Measurements from ENCODE around the gene KLC3. TPM values are rescaled to one million over a fixed set of nuclear protein-coding genes. Genes with fewer than 3 reads are reported as not detected.

The KLC3 gene
- total RNA-seq, 1 experiment from 2014 or later: 22.8 TPM

- no peak overlapping the region for H3K9ac ChIP-seq (ENCODE audit: low read length)
- H3K9me3 ChIP-seq (ENCODE audit: control insufficient read depth in 1 of 2, insufficient read depth in 1 of 2, low read depth in 1 of 2, low read length in 2 of 2): no peaks in the 10 kb centered on the region
- H3K4me2 ChIP-seq (ENCODE audit: low read length): no peak overlapping the region
- H3K4me3 ChIP-seq (replicated peaks in 1 of 2; ENCODE audit: low read depth in 1 of 2, low read length in 2 of 2): no peak overlapping the region
- H3K79me2 ChIP-seq (ENCODE audit: insufficient read depth, low read length): peaks cover 15% of the 10 kb centered on the region; the same call in 1 of the 2 replicates
- H4K20me1 ChIP-seq (ENCODE audit: insufficient read depth): no peaks in the 10 kb centered on the region
- TF ChIP-seq JUND (IDR thresholded peaks at IDR 0.05) (no peak), REST (IDR thresholded peaks at IDR 0.05; ENCODE audit: low read depth) (no peak)
- no peak for ATAC-seq
- H3K27ac ChIP-seq (ENCODE audit: low read depth, low read length): no peak overlapping the region
- no peak for DNase-seq (ENCODE audit: low read depth, low spot score)
- H3K36me3 ChIP-seq (ENCODE audit: control insufficient read depth in 1 of 2, insufficient read depth in 2 of 2, low read length in 2 of 2): peaks cover 4 to 16% of the 10 kb centered on the region in 2 experiments; a peak in 3 of 4 replicates
- H3K9me2 ChIP-seq (ENCODE audit: insufficient read depth): no peaks in the 10 kb centered on the region
- ChIA-PET POLR2A (no interaction called here), CTCF (no interaction called here), RAD21 (ENCODE audit: low non-redundant PET in 1 of 2, low total read pairs in 2 of 2, uncharacterized antibody in 2 of 2, unreplicated experiment in 2 of 2) (no interaction called here)
- H3K4me1 ChIP-seq (ENCODE audit: control insufficient read depth in 1 of 2, insufficient read depth in 2 of 2, low read length in 2 of 2): peaks cover 0 to 12% of the 10 kb centered on the region in 2 experiments; a peak in 2 of 4 replicates
- H2AFZ ChIP-seq (ENCODE audit: low read depth, low read length, poor library complexity, severe bottlenecking): no peak overlapping the region
- H3K27me3 ChIP-seq (ENCODE audit: insufficient read depth, low read length): no peaks in the 10 kb centered on the region
- intact Hi-C loops (cut with micrococcal nuclease): no loop called here
- no TSS peak for BruUV-seq (replicated peaks)
Measured at GRCh38 chr19:45364696-45365095, 24.1 kb downstream of the KLC3 start.

GRCh38 chr19:45368127-45368526, 27.6 kb downstream of the KLC3 start:
- no peak for DNase-seq (ENCODE audit: low read depth, low spot score)
- Histone ChIP-seq H4K20me1 (ENCODE audit: insufficient read depth) (no peaks in the 10 kb centered on the region), H3K79me2 (ENCODE audit: insufficient read depth, low read length) (peaks cover 15% of the 10 kb centered on the region; the same call in 1 of the 2 replicates), H3K9me2 (ENCODE audit: insufficient read depth) (no peaks in the 10 kb centered on the region), H3K27me3 (ENCODE audit: insufficient read depth, low read length) (no peaks in the 10 kb centered on the region), H3K4me1 (ENCODE audit: control insufficient read depth in 1 of 2, insufficient read depth in 2 of 2, low read length in 2 of 2) (peaks cover 5 to 21% of the 10 kb centered on the region in 2 experiments; a peak in 3 of 4 replicates), H3K9ac (ENCODE audit: low read length) (no peak overlapping the region), H3K4me2 (ENCODE audit: low read length) (no peak overlapping the region), H2AFZ (ENCODE audit: low read depth, low read length, poor library complexity, severe bottlenecking) (no peak overlapping the region), H3K27ac (ENCODE audit: low read depth, low read length) (no peak overlapping the region), H3K4me3 (replicated peaks in 1 of 2; ENCODE audit: low read depth in 1 of 2, low read length in 2 of 2) (no peak overlapping the region), H3K9me3 (ENCODE audit: control insufficient read depth in 1 of 2, insufficient read depth in 1 of 2, low read depth in 1 of 2, low read length in 2 of 2) (no peaks in the 10 kb centered on the region), H3K36me3 (ENCODE audit: control insufficient read depth in 1 of 2, insufficient read depth in 2 of 2, low read length in 2 of 2) (peaks cover 0 to 3% of the 10 kb centered on the region in 2 experiments; a peak in 1 of 4 replicates)
- ChIA-PET POLR2A (no interaction called here), CTCF (no interaction called here), RAD21 (ENCODE audit: low non-redundant PET in 1 of 2, low total read pairs in 2 of 2, uncharacterized antibody in 2 of 2, unreplicated experiment in 2 of 2) (no interaction called here)
- no peak for ATAC-seq
- intact Hi-C loops (cut with micrococcal nuclease): no loop called here
- no TSS peak for BruUV-seq (replicated peaks)
- TF ChIP-seq SP1 (IDR thresholded peaks at IDR 0.05; ENCODE audit: low read depth) (no peak), TCF7L2 (IDR thresholded peaks at IDR 0.05; ENCODE audit: borderline replicate concordance, extremely low read depth, insufficient read depth, insufficient read length) (no peak), CTCF (IDR thresholded peaks at IDR 0.05 in 2 of 3, conservative IDR thresholded peaks at IDR 0.05 in 1 of 3; ENCODE audit: borderline replicate concordance in 1 of 3, insufficient read depth in 1 of 3, low read depth in 2 of 3, low read length in 2 of 3) (no peak), EGR1 (IDR thresholded peaks at IDR 0.05; ENCODE audit: low read depth) (no peak), RAD21 (IDR thresholded peaks at IDR 0.05; ENCODE audit: low read depth) (no peak), REST (IDR thresholded peaks at IDR 0.05; ENCODE audit: low read depth) (no peak), ZNF274 (IDR thresholded peaks at IDR 0.05; ENCODE audit: low read depth, low read length) (no peak), EZH2phosphoT487 (IDR thresholded peaks at IDR 0.05; ENCODE audit: borderline replicate concordance) (no peak), POLR2AphosphoS5 (IDR thresholded peaks at IDR 0.05; ENCODE audit: low read depth, low read length) (no peak)

Measured in HCT116 (cell line).